Endothelial cell (in vitro differentiated cells): ENCODE data around the gene C19orf73. TPM values are rescaled to one million over a fixed set of nuclear protein-coding genes. Genes with fewer than 3 reads are reported as not detected.

Source experiments
- DNase-seq: peaks from one replicate; pipeline ENCODE4 v3.0.0; 2021; ENCODE audit warnings: low spot score
- H3K27ac Mint-ChIP-seq: one replicate; pipeline ENCODE4 v1.8.0; 2021; ENCODE audit warnings: mixed read lengths, inconsistent platforms; ENCODE audit not compliant: unreplicated experiment
- H3K27me3 Mint-ChIP-seq: one replicate; pipeline ENCODE4 v1.8.0; 2021; ENCODE audit warnings: mild to moderate bottlenecking, moderate library complexity, mixed read lengths, inconsistent platforms; ENCODE audit not compliant: unreplicated experiment
- H3K36me3 Mint-ChIP-seq: one replicate; pipeline ENCODE4 v1.8.0; 2021; ENCODE audit warnings: mild to moderate bottlenecking, low read depth, mixed read lengths, inconsistent platforms; ENCODE audit not compliant: unreplicated experiment
- H3K4me1 Mint-ChIP-seq: one replicate; pipeline ENCODE4 v1.8.0; 2021; ENCODE audit warnings: mild to moderate bottlenecking, mixed read lengths, inconsistent platforms; ENCODE audit not compliant: unreplicated experiment
- H3K4me3 Mint-ChIP-seq: one replicate; pipeline ENCODE4 v1.8.0; 2021; ENCODE audit warnings: mild to moderate bottlenecking, mixed read lengths, inconsistent platforms; ENCODE audit not compliant: unreplicated experiment
- H3K9me3 Mint-ChIP-seq: one replicate; pipeline ENCODE4 v1.8.0; 2021; ENCODE audit warnings: mixed read lengths, inconsistent platforms; ENCODE audit not compliant: unreplicated experiment
- total RNA-seq: library from RNA; stranded (reverse); fragmentation: NEBNext Ultra II Directional; extraction: Animal tissue kit (Norgen Biotek cat#: 25700); gene quantifications from one replicate; pipeline ENCODE4 v1.2.1, GENCODE V29; 2021; ENCODE audit not compliant: unreplicated experiment
- TF ChIP-seq, protein P1 (sequence below): fragments of 200-600 bp; sonication (generic); IDR thresholded peaks from one replicate; pipeline ENCODE4 v1.5.0; 2021; ENCODE audit warnings: antibody characterized with exemption; ENCODE audit not compliant: unreplicated experiment

C19orf73 gene
- total RNA-seq, 1 donor from 2014 or later: 0.51 TPM

DNA sequence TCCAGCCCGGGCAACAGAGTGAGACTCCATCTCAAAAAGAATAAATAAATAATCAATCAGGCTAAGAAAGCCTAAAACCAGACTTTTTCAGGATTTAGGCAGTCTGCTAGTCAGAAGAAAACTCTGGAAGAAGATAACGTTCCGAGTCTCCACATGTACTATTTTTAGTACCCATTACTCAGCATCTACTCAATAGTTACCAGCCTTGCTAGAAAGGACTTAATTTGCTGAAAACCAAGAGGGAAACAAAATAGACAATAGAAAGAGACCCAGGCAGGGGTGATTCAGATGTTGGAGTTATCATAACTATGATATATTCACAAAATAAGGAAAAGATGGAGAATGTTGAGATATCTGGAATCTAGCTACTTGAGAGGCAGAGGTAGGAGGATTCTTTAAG, 8.4 kb downstream of the C19orf73 start:
- Mint-ChIP-seq H3K27me3 (peaks cover 14% of the 10 kb centered on the region), H3K4me1 (peaks cover 28% of the 10 kb centered on the region), H3K9me3 (no peaks in the 10 kb centered on the region), H3K36me3 (peaks cover 31% of the 10 kb centered on the region), H3K27ac (no peak overlapping the region), H3K4me3 (no peak overlapping the region)
- no peak for DNase-seq
- TF ChIP-seq, protein P1, sequence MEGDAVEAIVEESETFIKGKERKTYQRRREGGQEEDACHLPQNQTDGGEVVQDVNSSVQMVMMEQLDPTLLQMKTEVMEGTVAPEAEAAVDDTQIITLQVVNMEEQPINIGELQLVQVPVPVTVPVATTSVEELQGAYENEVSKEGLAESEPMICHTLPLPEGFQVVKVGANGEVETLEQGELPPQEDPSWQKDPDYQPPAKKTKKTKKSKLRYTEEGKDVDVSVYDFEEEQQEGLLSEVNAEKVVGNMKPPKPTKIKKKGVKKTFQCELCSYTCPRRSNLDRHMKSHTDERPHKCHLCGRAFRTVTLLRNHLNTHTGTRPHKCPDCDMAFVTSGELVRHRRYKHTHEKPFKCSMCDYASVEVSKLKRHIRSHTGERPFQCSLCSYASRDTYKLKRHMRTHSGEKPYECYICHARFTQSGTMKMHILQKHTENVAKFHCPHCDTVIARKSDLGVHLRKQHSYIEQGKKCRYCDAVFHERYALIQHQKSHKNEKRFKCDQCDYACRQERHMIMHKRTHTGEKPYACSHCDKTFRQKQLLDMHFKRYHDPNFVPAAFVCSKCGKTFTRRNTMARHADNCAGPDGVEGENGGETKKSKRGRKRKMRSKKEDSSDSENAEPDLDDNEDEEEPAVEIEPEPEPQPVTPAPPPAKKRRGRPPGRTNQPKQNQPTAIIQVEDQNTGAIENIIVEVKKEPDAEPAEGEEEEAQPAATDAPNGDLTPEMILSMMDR: no peak

DNA sequence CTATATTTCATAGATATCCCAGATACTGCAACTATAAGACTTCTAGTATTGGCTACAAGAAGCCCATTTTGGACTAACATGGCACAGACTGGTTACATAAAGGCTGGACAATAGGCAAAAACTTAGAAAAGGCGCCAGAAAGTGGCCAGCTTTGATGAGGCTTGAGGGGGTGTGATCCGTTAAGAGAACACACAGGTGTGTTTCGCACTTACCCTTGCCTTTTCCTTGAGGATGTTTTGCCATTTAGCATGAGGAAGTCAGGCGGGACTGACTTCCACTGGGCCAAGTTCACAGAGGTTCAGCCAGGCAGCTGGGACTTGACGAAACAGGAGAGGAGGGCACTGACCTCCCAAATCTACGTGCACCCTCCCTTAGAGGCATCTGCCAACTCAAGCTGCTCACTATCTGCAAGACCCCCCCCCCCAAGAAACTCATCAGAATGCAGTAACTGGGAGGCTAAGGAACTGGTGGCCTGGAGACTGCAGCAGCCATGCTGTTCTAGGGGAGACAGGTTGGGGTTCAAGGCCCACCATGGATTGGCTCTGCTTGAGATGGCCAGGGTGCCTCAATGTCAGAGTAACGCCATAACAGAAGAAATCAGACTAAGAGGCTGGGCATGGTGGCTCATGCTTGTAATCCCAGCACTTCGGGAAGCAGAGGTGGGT, 9.2 kb downstream of the C19orf73 start:
- Mint-ChIP-seq H3K27me3 (peaks cover 10% of the 10 kb centered on the region), H3K27ac (peak overlapping the region; percentile 20), H3K36me3 (peaks cover 27% of the 10 kb centered on the region), H3K4me3 (peak overlapping the region; percentile 50), H3K4me1 (peaks cover 24% of the 10 kb centered on the region), H3K9me3 (no peaks in the 10 kb centered on the region)
- TF ChIP-seq, protein P1: no peak
- DNase-seq: no peak

DNA sequence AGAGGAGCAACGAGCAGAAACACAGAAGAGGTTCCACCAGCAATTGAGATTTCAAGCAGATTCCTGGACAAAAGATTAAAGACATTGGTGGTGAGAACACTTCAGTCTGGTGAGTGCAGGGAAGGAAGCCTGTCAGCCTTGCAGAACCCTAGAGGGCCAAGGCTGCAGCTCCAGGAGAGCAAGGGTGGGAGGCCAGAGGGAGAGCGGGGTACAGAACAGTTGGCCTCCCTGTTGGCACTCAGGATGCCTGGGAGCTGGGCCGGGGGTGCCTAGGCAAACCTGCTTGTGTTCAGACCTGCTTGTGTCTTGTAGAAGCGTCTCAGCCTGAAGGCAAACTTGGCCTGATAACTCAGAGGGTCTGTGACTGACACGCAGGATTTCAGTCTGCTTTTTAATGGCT, 9.9 kb downstream of the C19orf73 start:
- Mint-ChIP-seq H3K4me1 (peaks cover 24% of the 10 kb centered on the region), H3K27ac (peak overlapping the region; percentile 20), H3K9me3 (no peaks in the 10 kb centered on the region), H3K4me3 (peak overlapping the region; percentile 50), H3K36me3 (peaks cover 27% of the 10 kb centered on the region), H3K27me3 (peaks cover 10% of the 10 kb centered on the region)
- TF ChIP-seq, protein P1: no peak
- DNase-seq: no peak

DNA sequence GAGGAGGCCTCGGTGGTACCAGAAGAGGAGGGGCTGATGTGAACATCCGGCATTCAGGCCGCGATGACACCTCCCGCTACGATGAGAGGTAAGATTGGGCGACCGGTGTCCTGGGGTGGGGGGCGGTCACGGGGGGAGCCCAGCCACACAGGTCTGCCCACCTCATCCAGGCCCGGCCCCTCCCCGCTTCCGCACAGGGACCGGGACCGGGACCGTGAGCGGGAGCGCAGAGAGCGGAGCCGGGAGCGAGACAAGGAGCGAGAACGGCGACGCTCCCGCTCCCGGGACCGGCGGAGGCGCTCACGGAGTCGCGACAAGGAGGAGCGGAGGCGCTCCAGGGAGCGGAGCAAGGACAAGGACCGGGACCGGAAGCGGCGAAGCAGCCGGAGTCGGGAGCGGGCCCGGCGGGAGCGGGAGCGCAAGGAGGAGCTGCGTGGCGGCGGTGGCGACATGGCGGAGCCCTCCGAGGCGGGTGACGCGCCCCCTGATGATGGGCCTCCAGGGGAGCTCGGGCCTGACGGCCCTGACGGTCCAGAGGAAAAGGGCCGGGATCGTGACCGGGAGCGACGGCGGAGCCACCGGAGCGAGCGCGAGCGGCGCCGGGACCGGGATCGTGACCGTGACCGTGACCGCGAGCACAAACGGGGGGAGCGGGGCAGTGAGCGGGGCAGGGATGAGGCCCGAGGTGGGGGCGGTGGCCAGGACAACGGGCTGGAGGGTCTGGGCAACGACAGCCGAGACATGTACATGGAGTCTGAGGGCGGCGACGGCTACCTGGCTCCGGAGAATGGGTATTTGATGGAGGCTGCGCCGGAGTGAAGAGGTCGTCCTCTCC, 11.1 kb downstream of the C19orf73 start:
- H3K4me3 Mint-ChIP-seq: no peak overlapping the region
- no peaks in the 10 kb centered on the region for H3K9me3 Mint-ChIP-seq

More for the DNA sequence above, 11.1 kb downstream of the C19orf73 start:
- TF ChIP-seq, protein P1: no peak
- H3K36me3 Mint-ChIP-seq: peaks cover 24% of the 10 kb centered on the region
- peaks cover 10% of the 10 kb centered on the region for H3K27me3 Mint-ChIP-seq
- DNase-seq: no peak
- H3K27ac Mint-ChIP-seq: no peak overlapping the region
- peaks cover 20% of the 10 kb centered on the region for H3K4me1 Mint-ChIP-seq
